GM21723 (cell line): ENCODE measurements around the gene TCEAL3.
A peak's percentile ranks its signal among the peaks of the same experiment; 100 is the strongest.
"Not testable (repeated sequence)": the region's sequence is repeated elsewhere in the genome, so short reads cannot be mapped to it uniquely, and the experiment has no call there.

ENCODE experiments used
- ATAC-seq: cut with Tn5 transposase; IDR thresholded peaks from one replicate; pipeline ENCODE4 v1.9.1; 2021; ENCODE audit warnings: mild to moderate bottlenecking, moderate library complexity; ENCODE audit not compliant: unreplicated experiment

TCEAL3 gene

GRCh38 chrX:103607364-103608305 is at the start of gene TCEAL3:
TSS of gene TCEAL3 (plus strand) at chrX:103607963. CDS start at chrX:103609065, 1,102 bp downstream.
- peak; percentile 79 for ATAC-seq

GRCh38 chrX:103560256-103560655 is 47.5 kb upstream of the TCEAL3 start:
- ATAC-seq = no peak

- no peak for ATAC-seq
Observed at GRCh38 chrX:103562801-103563200, 45.0 kb upstream of the TCEAL3 start.

GRCh38 chrX:103565197-103565596 is 42.6 kb upstream of the TCEAL3 start:
- no peak for ATAC-seq

GRCh38 chrX:103565752-103566151 is 42.0 kb upstream of the TCEAL3 start:
- no peak for ATAC-seq

GRCh38 chrX:103571121-103571520 is 36.6 kb upstream of the TCEAL3 start:
- ATAC-seq = no peak

- no peak for ATAC-seq
Observed at GRCh38 chrX:103571726-103572125, 36.0 kb upstream of the TCEAL3 start.

- no peak for ATAC-seq
Observed at GRCh38 chrX:103573202-103573601, 34.6 kb upstream of the TCEAL3 start.

- no peak for ATAC-seq
Observed at GRCh38 chrX:103584596-103584995, 23.2 kb upstream of the TCEAL3 start.

GRCh38 chrX:103585411-103586313 is 22.1 kb upstream of the TCEAL3 start, which contains the start of gene TCEAL4:
TSS of gene TCEAL4 (plus strand) at chrX:103585515. CDS start at chrX:103586676, 1,161 bp downstream.
- ATAC-seq = peak; percentile 92

- peak; percentile 13 for ATAC-seq
Observed at GRCh38 chrX:103586314-103586646, 21.5 kb upstream of the TCEAL3 start.

GRCh38 chrX:103586659-103587058 is 21.1 kb upstream of the TCEAL3 start:
- no peak for ATAC-seq

- not testable (repeated sequence) for ATAC-seq
Observed at GRCh38 chrX:103592295-103592694, 15.5 kb upstream of the TCEAL3 start.

- ATAC-seq = not testable (repeated sequence)
Observed at GRCh38 chrX:103595202-103595601, 12.6 kb upstream of the TCEAL3 start.

GRCh38 chrX:103608306-103608963 is 672 bp downstream of the TCEAL3 start:
- ATAC-seq = peak; percentile 30

- no peak for ATAC-seq
Observed at GRCh38 chrX:103610282-103610681, 2.5 kb downstream of the TCEAL3 start.

GRCh38 chrX:103613362-103613890 is 5.7 kb downstream of the TCEAL3 start:
- ATAC-seq = no peak

- no peak for ATAC-seq
Observed at GRCh38 chrX:103614999-103615398, 7.2 kb downstream of the TCEAL3 start.

- ATAC-seq = no peak
Observed at GRCh38 chrX:103615781-103616371, 8.1 kb downstream of the TCEAL3 start.

- ATAC-seq = no peak
Observed at GRCh38 chrX:103616676-103617186, 9.0 kb downstream of the TCEAL3 start.
